Karpas-422 (cell line): ENCODE data around the gene GPR39. TPM values are rescaled to one million over a fixed set of nuclear protein-coding genes. Genes with fewer than 3 reads are reported as not detected.

ENCODE experiments used
- DNase-seq: peaks from one replicate; pipeline ENCODE4 v3.0.0-alpha.2; 2015
- H2AFZ ChIP-seq: fragments of 200-600 bp; sonication (generic); 2 replicates; pipeline ENCODE4 v1.6.1; 2014; ENCODE audit warnings: antibody characterized with exemption, low read length, mixed read lengths
- H3K27ac ChIP-seq: fragments of 200-600 bp; sonication (generic); 2 replicates; pipeline ENCODE4 v1.5.1; 2014; ENCODE audit warnings: mild to moderate bottlenecking, low read length, moderate library complexity
- H3K27me3 ChIP-seq: fragments of 200-600 bp; sonication (generic); 2 replicates; pipeline ENCODE4 v1.6.1; 2014; ENCODE audit warnings: low read length, mixed read lengths
- H3K36me3 ChIP-seq: fragments of 200-600 bp; sonication (generic); 2 replicates; pipeline ENCODE4 v1.6.1; 2014; ENCODE audit warnings: low read length, mixed read lengths; ENCODE audit not compliant: insufficient read depth
- H3K4me1 ChIP-seq: fragments of 200-600 bp; sonication (generic); 2 replicates; pipeline ENCODE4 v1.6.1; 2014; ENCODE audit warnings: mild to moderate bottlenecking, low read length, mixed read lengths
- H3K4me2 ChIP-seq: fragments of 200-600 bp; sonication (generic); 2 replicates; pipeline ENCODE4 v1.6.1; 2014; ENCODE audit warnings: low read length, low read depth, mild to moderate bottlenecking; ENCODE audit not compliant: poor library complexity, severe bottlenecking
- H3K4me3 ChIP-seq: fragments of 200-600 bp; sonication (generic); 2 replicates; pipeline ENCODE4 v1.5.1; 2014; ENCODE audit warnings: mild to moderate bottlenecking, antibody characterized with exemption, low read length, mixed read lengths
- H3K79me2 ChIP-seq: fragments of 200-600 bp; sonication (generic); 2 replicates; pipeline ENCODE4 v1.6.1; 2014; ENCODE audit warnings: mild to moderate bottlenecking, low read length, mixed read lengths
- H3K9ac ChIP-seq: fragments of 200-600 bp; sonication (generic); 2 replicates; pipeline ENCODE4 v1.6.0; 2014; ENCODE audit warnings: low read length
- H3K9me2 ChIP-seq: fragments of 200-600 bp; sonication (generic), shearing (Covaris generic); replicated peaks from 2 replicates; pipeline ENCODE4 v1.6.0; 2014; ENCODE audit warnings: mild to moderate bottlenecking, low read length, moderate library complexity; ENCODE audit not compliant: insufficient read depth
- H3K9me3 ChIP-seq: fragments of 300-700, 200-600 bp; sonication (generic); 2 replicates; pipeline ENCODE4 v1.6.1; 2014; ENCODE audit warnings: low read length, mixed read lengths
- H4K20me1 ChIP-seq: fragments of 200-600 bp; sonication (generic); 2 replicates; pipeline ENCODE4 v1.6.1; 2014; ENCODE audit warnings: mild to moderate bottlenecking, antibody characterized with exemption, low read length, low read depth; ENCODE audit not compliant: insufficient read depth
- total RNA-seq: library from RNA; depleted of rRNA; stranded (reverse); fragments of >200 nt; shearing (Covaris generic); gene quantifications from 2 replicates; pipeline ENCODE4 v1.2.3, GENCODE V29; 2014; ENCODE audit warnings: low replicate concordance

The GPR39 gene
- total RNA-seq, 1 experiment from 2014 or later = 0.34 TPM

DNA sequence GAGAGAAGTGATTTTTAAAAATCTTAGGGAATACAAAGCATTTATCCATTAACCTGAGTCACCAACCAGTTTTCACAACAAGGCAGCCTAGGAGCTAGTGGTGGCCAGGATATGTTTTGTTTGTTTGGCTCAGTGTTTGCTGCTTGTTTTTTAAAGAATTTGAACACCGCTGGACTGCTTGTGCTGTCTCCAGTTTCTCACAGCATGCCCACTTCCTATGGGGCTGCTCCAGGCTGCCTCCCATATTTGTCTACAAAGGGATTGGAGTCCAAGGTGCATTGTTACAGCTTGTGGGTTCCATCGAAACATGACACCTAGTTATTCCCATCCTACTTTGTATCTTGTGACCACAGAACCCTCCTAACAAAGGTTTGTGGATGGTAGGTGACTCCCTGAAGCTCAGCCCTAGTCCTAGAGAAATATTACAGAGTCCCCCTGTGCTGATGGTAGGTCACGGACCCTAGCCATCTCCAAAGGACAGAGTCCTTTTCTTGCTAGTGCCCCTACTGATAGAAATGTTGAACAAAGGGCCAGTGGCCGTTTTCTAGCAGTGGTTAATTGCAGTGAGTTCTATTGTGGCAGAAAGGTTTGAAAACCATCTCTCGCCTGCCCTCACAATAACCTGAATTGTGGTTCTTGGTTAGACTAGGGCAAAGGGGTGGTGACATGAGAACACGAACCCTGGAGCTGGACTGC, 23.2 kb downstream of the GPR39 start:
- Histone ChIP-seq H3K9me2 (no peaks in the 10 kb centered on the region), H3K27ac (no peak overlapping the region), H3K4me1 (peaks cover 8% of the 10 kb centered on the region), H3K4me2 (no peak overlapping the region), H3K36me3 (no peaks in the 10 kb centered on the region), H3K9ac (no peak overlapping the region), H3K27me3 (no peaks in the 10 kb centered on the region), H4K20me1 (no peaks in the 10 kb centered on the region), H3K4me3 (no peak overlapping the region), H2AFZ (no peak overlapping the region), H3K9me3 (no peaks in the 10 kb centered on the region), H3K79me2 (no peaks in the 10 kb centered on the region)
- DNase-seq = no peak

DNA sequence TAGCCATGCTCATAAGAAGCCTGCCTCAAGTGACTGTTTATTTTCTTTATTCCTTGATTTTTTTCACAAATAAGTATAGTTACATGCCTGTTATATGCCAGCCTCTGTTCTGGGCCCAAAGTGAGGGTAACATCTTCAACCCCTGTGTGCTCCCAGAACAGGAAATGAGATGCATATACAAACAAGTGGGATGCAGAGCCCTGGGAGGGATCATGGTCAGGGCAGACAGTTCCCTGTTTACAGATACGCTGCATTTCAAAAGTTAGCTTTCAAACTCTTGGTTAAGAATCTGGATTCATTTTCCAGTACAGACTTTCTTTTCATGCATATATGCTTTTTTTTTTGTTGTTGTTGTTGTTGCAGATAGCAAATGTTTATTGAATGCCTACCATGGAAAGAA, 24.4 kb downstream of the GPR39 start:
- no peaks in the 10 kb centered on the region for H3K36me3 ChIP-seq
- H2AFZ ChIP-seq = no peak overlapping the region
- no peak overlapping the region for H3K4me2 ChIP-seq
- H3K9me3 ChIP-seq = no peaks in the 10 kb centered on the region
- H3K4me3 ChIP-seq = no peak overlapping the region
- no peak overlapping the region for H3K9ac ChIP-seq
- H3K79me2 ChIP-seq = no peaks in the 10 kb centered on the region
- H3K4me1 ChIP-seq = peaks cover 5% of the 10 kb centered on the region; the same call in 1 of the 2 replicates
- no peaks in the 10 kb centered on the region; the same call in 1 of the 2 replicates for H3K27me3 ChIP-seq
- H3K27ac ChIP-seq = no peak overlapping the region
- no peaks in the 10 kb centered on the region for H4K20me1 ChIP-seq
- H3K9me2 ChIP-seq = no peaks in the 10 kb centered on the region
- DNase-seq = no peak

GRCh38 chr2:132442278-132442677, 25.7 kb downstream of the GPR39 start:
- no peak for DNase-seq
- H2AFZ ChIP-seq = no peak overlapping the region
- no peaks in the 10 kb centered on the region; the same call in 1 of the 2 replicates for H3K27me3 ChIP-seq
- no peak overlapping the region for H3K4me2 ChIP-seq
- H3K4me3 ChIP-seq = no peak overlapping the region
- H3K36me3 ChIP-seq = no peaks in the 10 kb centered on the region
- H3K27ac ChIP-seq = no peak overlapping the region
- H3K9me2 ChIP-seq = no peaks in the 10 kb centered on the region
- H3K4me1 ChIP-seq = 0 out of 2 replicates have a peak, but pooled peaks cover 4% of the 10 kb centered on the region
- no peak overlapping the region for H3K9ac ChIP-seq
- no peaks in the 10 kb centered on the region for H4K20me1 ChIP-seq
- no peaks in the 10 kb centered on the region for H3K79me2 ChIP-seq
- no peaks in the 10 kb centered on the region for H3K9me3 ChIP-seq

DNA sequence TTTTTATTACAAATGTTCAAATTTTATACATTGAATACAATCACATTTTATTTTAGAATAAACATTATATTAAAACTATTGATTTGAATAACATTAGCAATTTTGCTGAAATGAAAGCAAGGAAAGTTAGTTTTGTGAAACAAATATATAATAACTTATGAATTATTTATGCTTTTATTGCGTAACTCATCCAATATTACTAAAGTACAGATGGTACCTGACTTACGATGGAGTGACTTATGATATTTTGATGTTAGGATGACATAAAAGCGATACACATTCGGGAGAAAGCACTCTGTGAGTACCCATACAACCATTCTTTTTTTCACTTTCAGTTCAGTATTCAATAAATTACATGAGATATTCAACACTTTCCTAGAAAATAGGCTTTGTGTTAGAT, 26.5 kb downstream of the GPR39 start:
- Histone ChIP-seq H3K79me2 (no peaks in the 10 kb centered on the region), H2AFZ (no peak overlapping the region), H3K4me2 (no peak overlapping the region), H3K9ac (no peak overlapping the region), H4K20me1 (no peaks in the 10 kb centered on the region), H3K4me1 (peaks cover 8% of the 10 kb centered on the region), H3K9me3 (no peaks in the 10 kb centered on the region), H3K36me3 (no peaks in the 10 kb centered on the region), H3K27me3 (no peaks in the 10 kb centered on the region; the same call in 1 of the 2 replicates), H3K9me2 (no peaks in the 10 kb centered on the region), H3K27ac (no peak overlapping the region), H3K4me3 (no peak overlapping the region)
- DNase-seq = no peak

- Histone ChIP-seq H3K9ac (no peak overlapping the region), H3K79me2 (no peaks in the 10 kb centered on the region), H4K20me1 (no peaks in the 10 kb centered on the region), H3K9me2 (no peaks in the 10 kb centered on the region), H3K27ac (no peak overlapping the region), H3K4me3 (no peak overlapping the region), H3K4me2 (no peak overlapping the region), H3K4me1 (peaks cover 22% of the 10 kb centered on the region), H3K36me3 (no peaks in the 10 kb centered on the region), H2AFZ (no peak overlapping the region), H3K27me3 (no peaks in the 10 kb centered on the region; the same call in 1 of the 2 replicates), H3K9me3 (no peaks in the 10 kb centered on the region)
- no peak for DNase-seq
These were observed 29.8 kb downstream of the GPR39 start for GRCh38 chr2:132446444-132446843.

DNA sequence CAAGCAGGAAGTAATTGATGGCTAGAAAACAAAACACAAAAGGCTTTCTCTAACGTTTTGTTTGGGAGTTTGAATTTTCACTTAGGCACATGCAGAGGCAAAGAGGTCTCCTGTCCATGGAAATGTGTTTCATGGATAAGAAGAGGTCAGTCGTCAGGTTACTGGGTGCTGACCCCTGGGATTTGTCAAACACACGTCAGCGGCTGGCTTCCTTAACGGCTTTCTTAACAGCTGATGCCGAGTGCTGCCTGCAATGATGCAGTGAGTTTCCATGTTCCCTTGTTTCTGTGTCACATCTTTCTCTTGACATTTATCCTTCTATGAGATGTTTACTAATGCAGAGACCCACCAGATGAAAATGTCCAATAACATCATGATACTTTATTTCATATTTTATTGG, 31.7 kb downstream of the GPR39 start:
- Histone ChIP-seq H3K4me3 (no peak overlapping the region), H3K36me3 (no peaks in the 10 kb centered on the region), H3K79me2 (no peaks in the 10 kb centered on the region), H3K9me2 (no peaks in the 10 kb centered on the region), H4K20me1 (no peaks in the 10 kb centered on the region), H3K9me3 (no peaks in the 10 kb centered on the region), H3K4me1 (peaks cover 22% of the 10 kb centered on the region), H3K9ac (0 out of 2 replicates have a peak overlapping the region, but pooled peaks have one; percentile 22), H3K27me3 (no peaks in the 10 kb centered on the region; the same call in 1 of the 2 replicates), H3K4me2 (peak overlapping the region; percentile 48), H2AFZ (peak overlapping the region; percentile 58; the same call in 1 of the 2 replicates), H3K27ac (no peak overlapping the region)
- DNase-seq = no peak

GRCh38 chr2:132448771-132449170, 32.2 kb downstream of the GPR39 start:
- Histone ChIP-seq H3K4me1 (peaks cover 22% of the 10 kb centered on the region), H3K9me3 (no peaks in the 10 kb centered on the region), H3K4me2 (peak overlapping the region; percentile 48), H3K9me2 (no peaks in the 10 kb centered on the region), H3K27me3 (no peaks in the 10 kb centered on the region; the same call in 1 of the 2 replicates), H3K36me3 (no peaks in the 10 kb centered on the region), H3K27ac (no peak overlapping the region), H2AFZ (no peak overlapping the region; the same call in 1 of the 2 replicates), H3K9ac (0 out of 2 replicates have a peak overlapping the region, but pooled peaks have one; percentile 22), H3K4me3 (no peak overlapping the region), H4K20me1 (no peaks in the 10 kb centered on the region), H3K79me2 (no peaks in the 10 kb centered on the region)
- peak; percentile 82 for DNase-seq

- Histone ChIP-seq H3K27me3 (no peaks in the 10 kb centered on the region; the same call in 1 of the 2 replicates), H3K4me3 (no peak overlapping the region), H4K20me1 (no peaks in the 10 kb centered on the region), H3K9me2 (no peaks in the 10 kb centered on the region), H3K27ac (no peak overlapping the region), H3K9me3 (no peaks in the 10 kb centered on the region), H3K4me2 (no peak overlapping the region), H3K79me2 (no peaks in the 10 kb centered on the region), H3K36me3 (no peaks in the 10 kb centered on the region), H3K9ac (no peak overlapping the region), H3K4me1 (peaks cover 22% of the 10 kb centered on the region), H2AFZ (no peak overlapping the region)
- DNase-seq = no peak
These were observed 33.3 kb downstream of the GPR39 start for GRCh38 chr2:132449868-132450267.
